ENCODE measurements around the gene TPST2. TPM values are rescaled to one million over a fixed set of nuclear protein-coding genes. Genes with fewer than 3 reads are reported as not detected.

TPST2 gene
- total RNA-seq = 10 to 100 TPM in 2 of 3 donors, 1 to 10 TPM in 1; 9.2 to 13.9 (median 11.7) TPM
- long read RNA-seq, donor 1, full-length matches to known transcripts = 18 of 21 reads
- long read RNA-seq, donor 1, partial matches to known transcripts = 1 of 21 reads
- long read RNA-seq, donor 1, other reads (novel, unspliced or antisense) = 2 of 21 reads
- long read RNA-seq, donor 2, full-length matches to known transcripts = 14 of 17 reads
- long read RNA-seq, donor 2, partial matches to known transcripts = 2 of 17 reads
- long read RNA-seq, donor 2, other reads (novel, unspliced or antisense) = 1 of 17 reads

GRCh38 chr22:26589845-26590736 is at the start of gene TPST2:
TSS of gene TPST2 (minus strand) at chr22:26590132. CDS start at chr22:26541630, 48,502 bp downstream.
- ATAC-seq (peak; percentile 96), DNase-seq (peak; percentile 84 to 89 (median 88))
- intact Hi-C loops (cut with DNase I, micrococcal nuclease) = no loop called here
- H3K36me3 ChIP-seq (ENCODE audit: low read depth) = no peaks in the 10 kb centered on the region
- TF ChIP-seq CTCF (IDR thresholded peaks at IDR 0.05) = no peak
- no peaks in the 10 kb centered on the region for H3K9me3 ChIP-seq
- peak within 1 kb of the TSS; percentile 81 for H3K4me3 ChIP-seq
- H3K4me1 ChIP-seq (ENCODE audit: low read depth) = peaks cover 20% of the 10 kb centered on the region

- TF ChIP-seq CTCF (IDR thresholded peaks at IDR 0.05) = no peak
- intact Hi-C loops (cut with DNase I, micrococcal nuclease) = no loop called here
- Histone ChIP-seq H3K9me3 (no peaks in the 10 kb centered on the region), H3K36me3 (ENCODE audit: low read depth) (no peaks in the 10 kb centered on the region), H3K4me3 (no peak overlapping the region), H3K4me1 (ENCODE audit: low read depth) (no peaks in the 10 kb centered on the region)
- ATAC-seq (no peak), DNase-seq (no peak)
These were observed 46.4 kb upstream of the TPST2 start for GRCh38 chr22:26636296-26636695.

GRCh38 chr22:26635117-26635516 is 45.2 kb upstream of the TPST2 start:
- Histone ChIP-seq H3K4me3 (no peak overlapping the region), H3K4me1 (ENCODE audit: low read depth) (no peaks in the 10 kb centered on the region), H3K36me3 (ENCODE audit: low read depth) (no peaks in the 10 kb centered on the region), H3K9me3 (no peaks in the 10 kb centered on the region)
- intact Hi-C loops (cut with DNase I, micrococcal nuclease) = no loop called here
- DNase-seq = no peak
- TF ChIP-seq CTCF (IDR thresholded peaks at IDR 0.05) = no peak
- ATAC-seq = no peak

- no peak overlapping the region for H3K4me3 ChIP-seq
These were observed 44.3 kb upstream of the TPST2 start for GRCh38 chr22:26634189-26634588.

More at GRCh38 chr22:26634189-26634588, 44.3 kb upstream of the TPST2 start:
- ATAC-seq = no peak
- no peak for TF ChIP-seq CTCF (IDR thresholded peaks at IDR 0.05)
- peaks cover 4% of the 10 kb centered on the region for H3K4me1 ChIP-seq (ENCODE audit: low read depth)
- intact Hi-C loops (cut with DNase I, micrococcal nuclease) = no loop called here
- H3K9me3 ChIP-seq = no peaks in the 10 kb centered on the region
- no peaks in the 10 kb centered on the region for H3K36me3 ChIP-seq (ENCODE audit: low read depth)
- no peak for DNase-seq

All from mucosa of descending colon (tissue), 3 donors.